DMS153 treated with DMSO at 0.1 percent for 48 hours (cell line): ENCODE measurements around the gene GRK7.

Experiments used
- DNase-seq: peaks from one replicate; lab custom pipeline; 2025; ENCODE audit not compliant: unreplicated experiment; lab: John Stamatoyannopoulos, UW

Gene GRK7

GRCh38 chr3:141763088-141763750, at the start of gene GRK7:
GRK7 (plus strand) TSS chr3:141763408; CDS start chr3:141778285, 14,877 bp downstream.
- no peak for DNase-seq

DNA sequence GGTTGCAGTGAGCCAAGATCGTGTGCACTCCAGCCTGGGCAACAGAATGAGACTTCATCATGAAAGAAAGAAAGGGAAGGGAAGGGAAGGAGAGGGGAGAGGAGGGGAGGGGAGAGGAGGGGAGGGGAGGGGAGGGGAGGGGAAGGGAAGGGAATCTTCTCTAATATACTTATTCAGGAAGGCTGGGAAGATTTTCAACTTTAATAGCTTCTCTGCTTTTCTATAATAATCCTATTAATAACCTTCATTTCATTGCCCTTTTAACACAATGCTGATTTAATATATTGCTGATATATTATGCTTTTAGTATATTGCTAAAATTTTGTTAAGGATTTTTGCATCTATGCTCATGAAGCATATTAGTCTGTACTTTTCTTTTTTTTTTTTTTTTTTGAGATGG, 48.5 kb upstream of the GRK7 start:
- no peak for DNase-seq

GRCh38 chr3:141722081-141722480, 41.1 kb upstream of the GRK7 start:
- no peak for DNase-seq

DNA sequence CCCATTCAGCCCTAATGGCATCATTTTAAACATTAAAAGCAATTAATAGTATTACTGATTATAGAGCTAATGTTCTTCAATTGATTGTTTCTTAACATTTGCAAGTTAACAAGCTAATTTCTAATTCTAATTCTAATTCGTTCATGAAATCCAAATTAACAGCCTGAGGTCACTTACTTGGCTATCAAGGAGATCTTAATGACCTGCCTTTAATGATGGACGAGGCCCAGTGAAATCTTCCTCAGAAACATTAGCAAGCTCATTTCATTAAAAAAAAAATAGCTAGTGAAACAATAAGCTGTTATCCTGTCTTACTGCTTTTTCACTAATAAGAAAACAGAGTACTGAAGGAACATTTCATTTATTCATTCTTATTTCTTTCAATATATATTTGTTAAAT, 40.6 kb upstream of the GRK7 start:
- no peak for DNase-seq

- DNase-seq = no peak
These were observed 40.0 kb upstream of the GRK7 start for GRCh38 chr3:141723255-141723654.

GRCh38 chr3:141724186-141724585, 39.0 kb upstream of the GRK7 start:
- DNase-seq = no peak

DNA sequence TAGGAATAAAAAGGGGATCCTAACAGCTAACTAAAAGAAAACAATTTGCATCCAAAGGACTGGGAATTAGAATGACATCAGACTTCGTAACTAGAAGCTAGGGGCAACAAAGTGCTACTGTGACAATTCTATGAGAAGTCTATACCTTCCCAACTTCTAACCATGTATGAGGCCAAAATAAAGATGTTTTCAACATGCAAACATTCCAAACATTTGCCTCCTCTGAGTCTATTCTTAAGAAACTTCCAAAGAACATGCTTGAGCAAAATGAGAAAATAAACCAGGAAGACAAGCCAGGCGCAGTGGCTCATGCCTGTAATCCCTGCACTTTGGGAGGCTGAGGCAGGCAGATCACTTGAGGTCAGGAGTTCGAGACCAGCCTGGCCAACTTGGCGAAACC, 38.2 kb upstream of the GRK7 start:
- DNase-seq = no peak

DNA sequence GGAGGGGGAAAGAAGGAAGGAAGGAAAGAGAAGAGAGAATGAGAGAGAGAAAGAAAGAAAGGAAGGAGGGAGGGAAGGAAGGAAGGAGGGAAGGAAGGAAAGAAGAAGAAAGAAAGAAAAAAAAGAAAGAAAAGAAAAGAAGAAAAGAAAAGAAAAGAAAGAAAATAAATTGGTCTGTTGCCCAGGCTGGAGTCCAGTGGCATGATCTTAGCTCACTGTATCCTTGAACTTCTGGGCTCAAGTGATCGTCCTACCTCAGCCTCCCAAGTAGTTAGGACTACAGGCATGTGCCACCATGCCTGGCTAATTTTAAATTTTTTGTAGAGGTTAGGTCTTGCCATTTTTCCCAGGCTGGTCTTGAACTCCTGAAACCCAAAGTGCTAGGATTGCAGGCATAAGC, 36.7 kb upstream of the GRK7 start:
- no peak for DNase-seq

DNA sequence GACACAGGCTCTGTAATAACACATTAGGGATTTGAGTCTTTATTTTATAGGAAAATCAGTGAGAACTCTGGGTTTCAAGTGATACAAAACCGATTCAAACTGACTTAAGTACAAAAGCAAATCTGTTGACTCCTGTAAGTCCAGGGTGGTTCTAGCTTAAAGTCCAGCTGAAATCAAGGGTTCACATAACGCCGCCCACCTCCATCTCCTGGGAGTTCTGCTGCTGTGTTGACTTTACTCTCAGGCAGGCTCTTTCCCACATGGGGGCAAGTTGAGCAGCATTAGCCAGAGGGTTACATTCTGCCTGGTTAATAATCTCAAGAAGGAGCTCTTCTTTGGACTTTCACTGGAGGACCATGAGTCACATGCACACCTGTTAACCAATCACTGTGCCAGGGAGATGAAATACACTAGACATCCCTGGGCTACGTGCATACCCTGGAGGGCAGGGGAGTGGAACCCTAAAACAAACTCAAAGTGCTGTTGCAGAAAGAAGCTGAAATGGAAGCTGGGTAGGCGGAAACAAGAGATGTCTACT, 34.8 kb upstream of the GRK7 start:
- DNase-seq = no peak

- no peak for DNase-seq
These were observed 34.0 kb upstream of the GRK7 start for GRCh38 chr3:141729240-141729639.

GRCh38 chr3:141735176-141735575, 28.0 kb upstream of the GRK7 start:
- DNase-seq = no peak

- no peak for DNase-seq
These were observed 27.3 kb upstream of the GRK7 start for GRCh38 chr3:141735770-141736465.

DNA sequence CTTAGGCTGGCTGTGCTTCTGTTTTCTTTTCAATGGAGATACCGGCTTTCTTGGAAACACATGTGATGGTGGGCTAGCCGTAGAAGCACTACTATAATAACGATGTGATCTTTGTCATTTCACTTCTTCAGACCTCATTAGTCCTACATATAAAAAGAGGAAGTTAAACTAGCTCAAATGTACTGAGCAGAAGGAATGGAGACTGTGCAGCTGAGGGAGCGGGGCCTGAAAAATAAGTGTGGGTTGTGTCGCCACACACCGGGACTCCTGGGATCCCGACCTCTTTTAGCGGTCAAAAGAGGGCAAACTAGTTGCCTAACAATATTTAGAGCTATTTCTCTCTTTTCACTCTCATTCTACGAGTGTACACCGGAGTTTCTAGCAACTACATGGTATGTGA, 26.1 kb upstream of the GRK7 start:
- no peak for DNase-seq

DNA sequence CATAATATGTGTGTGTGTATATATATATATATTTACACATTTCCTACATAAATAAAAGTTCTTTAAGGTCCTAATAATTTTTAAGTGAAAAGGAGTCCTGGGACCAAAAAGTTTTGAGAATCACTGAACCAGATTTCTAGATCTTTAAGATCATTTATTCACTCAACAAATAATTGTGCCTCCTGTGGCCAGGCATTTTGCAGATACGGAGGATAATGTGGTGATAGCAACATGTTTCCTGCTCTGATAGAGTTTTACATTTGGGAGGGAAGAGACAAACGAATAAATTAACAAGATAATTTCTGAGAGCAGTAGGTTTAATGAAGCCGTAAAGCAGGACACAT, 25.6 kb upstream of the GRK7 start:
- DNase-seq = no peak

- DNase-seq = peak; percentile 93
These were observed 25.0 kb upstream of the GRK7 start, which contains the start of gene RNF7 for GRCh38 chr3:141738022-141738890. RNF7 (plus strand) TSS chr3:141738298; CDS start chr3:141738342, 44 bp downstream.

DNA sequence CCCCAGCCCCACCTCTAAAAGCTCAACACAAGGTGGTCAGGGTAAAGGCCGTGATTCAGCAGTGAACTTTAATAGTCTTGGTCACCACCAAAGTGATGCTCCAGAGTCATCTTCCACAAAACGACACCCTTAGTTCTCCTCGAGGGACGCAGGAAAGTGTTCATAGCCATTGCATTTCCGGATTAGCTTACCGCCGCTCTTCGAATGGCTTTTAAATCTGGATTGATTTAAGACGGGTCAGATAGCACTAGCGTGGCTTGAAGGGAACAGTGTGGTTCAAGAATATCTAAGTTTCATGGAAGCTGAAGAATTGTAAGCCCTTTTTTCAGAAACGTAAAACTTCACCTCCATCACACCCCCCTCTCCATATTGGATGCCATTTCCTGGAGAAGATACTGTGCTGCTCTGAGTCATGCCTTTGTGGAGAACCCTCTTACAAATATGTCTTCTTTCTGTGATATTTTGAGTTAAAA, 24.3 kb upstream of the GRK7 start:
- no peak for DNase-seq

- no peak for DNase-seq
These were observed 23.5 kb upstream of the GRK7 start for GRCh38 chr3:141739731-141740130.

DNA sequence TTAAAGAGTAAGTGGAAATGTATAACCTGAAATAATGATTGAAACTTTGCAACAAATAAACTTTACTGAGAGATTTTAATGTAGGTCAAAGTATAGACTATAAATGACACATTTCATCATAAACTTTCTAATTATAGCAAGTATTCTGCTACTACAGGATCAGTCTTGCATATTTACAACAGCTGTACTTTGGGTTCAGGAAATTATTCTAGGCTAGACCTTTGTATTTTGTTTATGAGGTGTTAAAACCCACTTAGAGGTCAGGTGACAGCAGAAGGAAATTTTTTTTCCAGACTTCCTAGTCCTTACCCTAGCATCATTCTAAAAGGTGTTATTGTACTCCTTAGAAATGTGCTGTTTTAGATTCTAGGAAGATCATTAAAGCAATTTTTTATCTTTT, 22.9 kb upstream of the GRK7 start:
- no peak for DNase-seq

- DNase-seq = no peak
These were observed 19.9 kb upstream of the GRK7 start for GRCh38 chr3:141743305-141743704.

- no peak for DNase-seq
These were observed 16.2 kb upstream of the GRK7 start for GRCh38 chr3:141746962-141747361.

DNA sequence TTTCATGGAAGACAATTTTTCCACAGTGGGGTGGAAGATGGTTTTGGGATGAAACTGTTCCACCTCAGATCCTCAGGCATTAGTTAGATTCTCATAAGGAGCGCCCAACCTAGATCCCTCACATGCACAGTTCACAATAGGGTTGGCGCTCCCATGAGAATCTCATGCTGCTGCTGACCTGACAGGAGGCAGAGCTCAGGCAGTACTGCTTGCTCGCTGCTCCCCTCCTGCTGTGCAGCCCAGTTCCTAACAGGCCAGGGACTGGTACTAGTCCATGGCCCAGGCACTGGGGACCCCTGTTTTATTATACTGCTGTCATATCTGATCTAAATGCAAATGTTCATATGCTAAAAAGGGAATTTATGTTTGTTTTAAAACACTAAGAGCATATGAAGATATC, 9.8 kb upstream of the GRK7 start:
- no peak for DNase-seq

- no peak for DNase-seq
These were observed 9.2 kb upstream of the GRK7 start for GRCh38 chr3:141754032-141754431.
